Right lobe of liver (tissue), 4 donors: ENCODE results near the gene KMT5C.

ENCODE experiments used
- POLR2A ChIP-seq: fragments of 450-650 bp; IDR thresholded peaks from one replicate; pipeline ENCODE4 v1.6.1; 2017; ENCODE audit warnings: antibody characterized with exemption, mild to moderate bottlenecking
- TF ChIP-seq, protein P1 (sequence below), 4 donors: fragments of 200-600 bp in 3 of 4; fragments of 450-650 bp in 1 of 4; IDR thresholded peaks; one replicate each; pipeline versions ENCODE4 v1.5.1 to v1.8.0; 2016 to 2022; ENCODE audit warnings: antibody characterized with exemption in 4 of 4, mild to moderate bottlenecking in 2 of 4
- donor health status: DM: no; HTN: no; CAD: no.
- donor health status: DM: no; HTN: no; CAD: no.
- donor health status: DM: no; HTN: yes; CAD: no.

DNA sequence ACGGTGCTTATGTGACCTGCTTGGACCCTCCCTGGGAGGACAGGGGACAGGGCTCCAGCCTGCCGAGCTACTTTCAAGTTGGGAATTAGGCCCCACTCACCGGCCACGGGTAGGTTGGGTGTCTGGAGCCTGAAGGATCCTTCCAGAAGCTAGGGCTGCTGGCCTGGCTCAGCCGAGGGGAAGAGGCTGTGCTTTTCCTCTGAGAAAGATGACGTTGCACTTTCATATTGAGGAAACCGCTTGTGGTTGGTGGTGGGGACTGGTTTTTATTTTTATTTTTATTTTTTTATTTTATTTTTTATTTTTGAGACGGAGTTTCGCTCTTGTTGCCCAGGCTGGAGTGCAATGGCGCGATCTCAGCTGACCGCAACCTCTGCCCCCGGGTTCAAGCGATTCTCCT lies 14.5 kb upstream of the KMT5C start, which contains the start of gene TMEM150B:
- TF ChIP-seq, protein P1, sequence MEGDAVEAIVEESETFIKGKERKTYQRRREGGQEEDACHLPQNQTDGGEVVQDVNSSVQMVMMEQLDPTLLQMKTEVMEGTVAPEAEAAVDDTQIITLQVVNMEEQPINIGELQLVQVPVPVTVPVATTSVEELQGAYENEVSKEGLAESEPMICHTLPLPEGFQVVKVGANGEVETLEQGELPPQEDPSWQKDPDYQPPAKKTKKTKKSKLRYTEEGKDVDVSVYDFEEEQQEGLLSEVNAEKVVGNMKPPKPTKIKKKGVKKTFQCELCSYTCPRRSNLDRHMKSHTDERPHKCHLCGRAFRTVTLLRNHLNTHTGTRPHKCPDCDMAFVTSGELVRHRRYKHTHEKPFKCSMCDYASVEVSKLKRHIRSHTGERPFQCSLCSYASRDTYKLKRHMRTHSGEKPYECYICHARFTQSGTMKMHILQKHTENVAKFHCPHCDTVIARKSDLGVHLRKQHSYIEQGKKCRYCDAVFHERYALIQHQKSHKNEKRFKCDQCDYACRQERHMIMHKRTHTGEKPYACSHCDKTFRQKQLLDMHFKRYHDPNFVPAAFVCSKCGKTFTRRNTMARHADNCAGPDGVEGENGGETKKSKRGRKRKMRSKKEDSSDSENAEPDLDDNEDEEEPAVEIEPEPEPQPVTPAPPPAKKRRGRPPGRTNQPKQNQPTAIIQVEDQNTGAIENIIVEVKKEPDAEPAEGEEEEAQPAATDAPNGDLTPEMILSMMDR (IDR thresholded peaks at IDR 0.05) = no peak
- TF ChIP-seq POLR2A = no peak
